Muscle of leg (tissue), 11 donors: ENCODE measurements around the gene SCO2. TPM values are rescaled to one million over a fixed set of nuclear protein-coding genes. Genes with fewer than 3 reads are reported as not detected.
"Not testable (repeated sequence)": the region's sequence is repeated elsewhere in the genome, so short reads cannot be mapped to it uniquely, and the experiment has no call there.

Experiments used
- DNase-seq: peaks from one replicate; pipeline ENCODE4 v3.0.0; 2013
- H3K27ac ChIP-seq: one replicate; pipeline ENCODE4 v1.5.1; 2013; ENCODE audit warnings: mild to moderate bottlenecking, low read length, control low read depth
- H3K27me3 ChIP-seq: one replicate; pipeline ENCODE4 v1.6.1; 2013; ENCODE audit warnings: low read length; ENCODE audit not compliant: control insufficient read depth, insufficient read depth
- H3K36me3 ChIP-seq: one replicate; pipeline ENCODE4 v1.6.1; 2013; ENCODE audit warnings: low read length; ENCODE audit not compliant: control insufficient read depth, insufficient read depth
- H3K4me1 ChIP-seq: one replicate; pipeline ENCODE4 v1.6.1; 2013; ENCODE audit warnings: low read length; ENCODE audit not compliant: control insufficient read depth, insufficient read depth
- H3K4me3 ChIP-seq: one replicate; pipeline ENCODE4 v1.5.1; 2013; ENCODE audit warnings: low read length, control low read depth
- H3K9me3 ChIP-seq: replicated peaks from 2 replicates; pipeline ENCODE4 v1.6.1; 2013; ENCODE audit warnings: low read depth, low read length; ENCODE audit not compliant: control insufficient read depth
- WGBS: methylation state at CpG from one replicate; pipeline ENCODE4 v1.1.5; 2013; ENCODE audit warnings: missing lambda C conversion rate; ENCODE audit not compliant: insufficient coverage; 5-methylcytosine and 5-hydroxymethylcytosine counted together
- polyA plus RNA-seq, 8 donors: library from polyadenylated mRNA; unstranded; fragments of 120-200 nt; gene quantifications; one replicate each; pipeline versions ENCODE4 v1.2.1 to v1.2.3, GENCODE V29; 2013; ENCODE audit warnings: inconsistent platforms in 1 of 8, low replicate concordance in 1 of 8; ENCODE audit not compliant: insufficient read length in 8 of 8, insufficient read depth in 1 of 8
- total RNA-seq: library from RNA; stranded (reverse); fragments of 120-200 nt; gene quantifications from one replicate; pipeline ENCODE4 v1.2.4, GENCODE V29; 2013

Gene SCO2
- total and polyA plus RNA-seq, 9 donors: 0.40 to 7.0 (median 3.1) TPM

DNA sequence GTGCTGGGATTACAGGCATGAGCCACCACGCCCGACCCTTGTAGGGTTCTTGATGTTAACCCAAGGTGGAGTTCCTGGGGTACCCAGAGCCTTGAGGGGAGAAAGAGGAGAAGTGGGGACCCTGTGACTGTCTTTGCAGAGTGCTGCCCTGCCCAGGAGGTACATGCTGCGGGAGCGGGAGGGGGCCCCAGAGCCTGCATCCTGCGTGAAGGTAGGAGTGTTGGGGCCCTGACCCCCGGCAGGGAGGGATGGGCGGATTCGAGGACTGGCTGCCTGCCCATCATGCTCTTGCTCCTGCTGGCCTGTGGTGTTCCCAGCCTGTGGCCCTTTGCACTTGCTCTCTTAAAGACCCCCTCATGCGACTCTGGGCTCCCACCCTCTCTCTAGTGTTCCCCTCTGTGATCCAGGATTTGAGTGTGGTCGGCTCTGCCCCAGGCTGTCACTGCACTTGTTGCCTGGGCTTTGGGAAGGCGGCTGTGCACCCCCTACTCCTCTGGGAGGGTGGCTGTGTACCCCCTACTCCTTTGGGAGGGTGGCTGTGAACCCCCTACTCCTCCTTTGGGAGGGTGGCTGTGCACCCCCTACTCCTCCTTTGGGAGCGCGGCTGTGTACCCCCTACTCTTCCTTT, 4.5 kb downstream of the SCO2 start:
- WGBS: 93% methylated on average over 11 of the region's 13 CpGs
- H3K9me3 ChIP-seq: no peaks in the 10 kb centered on the region
- peaks cover 69% of the 10 kb centered on the region for H3K36me3 ChIP-seq
- H3K27ac ChIP-seq: no peak overlapping the region
- no peak overlapping the region for H3K4me3 ChIP-seq
- peaks cover 10% of the 10 kb centered on the region for H3K4me1 ChIP-seq
- no peaks in the 10 kb centered on the region for H3K27me3 ChIP-seq
- no peak for DNase-seq

DNA sequence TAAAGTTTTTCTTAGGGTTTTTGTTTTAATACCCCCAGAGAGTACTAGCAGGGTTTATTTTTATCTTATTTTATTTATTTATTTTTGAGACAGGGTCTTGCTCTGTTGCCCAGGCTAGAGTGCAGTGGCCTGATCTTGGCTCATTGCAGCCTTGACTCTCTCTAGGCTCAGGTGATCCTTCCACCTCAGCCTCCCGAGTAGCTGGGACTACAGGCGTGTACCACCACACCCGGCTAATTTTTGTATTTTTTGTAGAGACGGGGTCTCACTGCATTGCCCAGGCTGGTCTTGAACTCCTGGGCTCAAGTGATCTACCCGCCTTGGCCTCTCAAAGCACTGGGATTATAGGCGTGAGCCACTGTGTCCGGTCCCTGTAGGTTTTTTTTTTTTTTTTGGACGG, 5.2 kb downstream of the SCO2 start:
- H3K4me1 ChIP-seq: peaks cover 10% of the 10 kb centered on the region
- H3K9me3 ChIP-seq, H3K27me3 ChIP-seq, H3K27ac ChIP-seq, H3K4me3 ChIP-seq, DNase-seq: not testable (repeated sequence)
- H3K36me3 ChIP-seq: peaks cover 69% of the 10 kb centered on the region
- 100% methylated on average over 3 of the region's 8 CpGs for WGBS

DNA sequence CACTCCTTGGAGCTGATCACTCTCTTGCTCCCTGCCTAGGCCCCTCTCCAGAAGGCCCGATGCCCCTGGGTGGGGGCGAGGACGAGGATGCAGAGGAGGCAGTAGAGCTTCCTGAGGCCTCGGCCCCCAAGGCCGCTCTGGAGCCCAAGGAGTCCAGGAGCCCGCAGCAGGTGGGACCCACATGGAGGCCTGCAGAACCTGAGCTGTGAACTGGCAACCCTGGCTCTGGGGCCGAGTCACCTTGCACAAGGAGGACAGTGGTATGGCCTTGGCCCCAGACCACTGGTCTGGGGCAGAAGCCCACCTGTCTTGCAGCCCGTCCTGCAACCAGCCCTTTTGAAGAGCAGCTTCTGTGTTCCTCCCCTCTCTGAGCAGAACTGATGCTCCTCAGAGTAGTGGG, 6.2 kb downstream of the SCO2 start:
- Histone ChIP-seq H3K9me3 (no peaks in the 10 kb centered on the region), H3K36me3 (peaks cover 74% of the 10 kb centered on the region), H3K27ac (no peak overlapping the region), H3K4me1 (peaks cover 1% of the 10 kb centered on the region), H3K4me3 (no peak overlapping the region), H3K27me3 (no peaks in the 10 kb centered on the region)
- 95% methylated on average over 8 of the region's 8 CpGs for WGBS
- DNase-seq: no peak

DNA sequence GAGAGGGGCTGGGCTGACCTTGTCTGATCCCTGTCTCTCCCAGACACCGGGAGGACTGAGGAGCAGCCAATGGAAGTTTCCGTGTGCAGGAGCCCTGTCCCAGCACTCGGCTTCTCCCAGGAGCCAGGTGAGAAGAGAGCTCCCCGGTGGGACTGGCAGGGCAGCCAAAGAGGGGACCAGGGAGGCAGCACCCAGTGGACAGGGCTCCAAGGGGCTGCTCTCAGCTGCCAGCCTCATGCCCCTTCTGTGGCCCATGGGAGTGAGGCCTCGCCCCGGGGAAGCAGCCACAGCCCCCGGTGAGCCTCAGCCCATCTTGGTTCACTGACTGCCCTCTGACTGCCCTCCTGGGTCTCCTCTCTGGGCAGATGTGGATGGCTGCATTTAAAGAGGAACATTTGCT, 6.8 kb downstream of the SCO2 start:
- 95% methylated on average over 5 of the region's 7 CpGs for WGBS
- Histone ChIP-seq H3K27ac (no peak overlapping the region), H3K36me3 (peaks cover 68% of the 10 kb centered on the region), H3K27me3 (no peaks in the 10 kb centered on the region), H3K9me3 (no peaks in the 10 kb centered on the region), H3K4me3 (no peak overlapping the region), H3K4me1 (no peaks in the 10 kb centered on the region)
- no peak for DNase-seq

DNA sequence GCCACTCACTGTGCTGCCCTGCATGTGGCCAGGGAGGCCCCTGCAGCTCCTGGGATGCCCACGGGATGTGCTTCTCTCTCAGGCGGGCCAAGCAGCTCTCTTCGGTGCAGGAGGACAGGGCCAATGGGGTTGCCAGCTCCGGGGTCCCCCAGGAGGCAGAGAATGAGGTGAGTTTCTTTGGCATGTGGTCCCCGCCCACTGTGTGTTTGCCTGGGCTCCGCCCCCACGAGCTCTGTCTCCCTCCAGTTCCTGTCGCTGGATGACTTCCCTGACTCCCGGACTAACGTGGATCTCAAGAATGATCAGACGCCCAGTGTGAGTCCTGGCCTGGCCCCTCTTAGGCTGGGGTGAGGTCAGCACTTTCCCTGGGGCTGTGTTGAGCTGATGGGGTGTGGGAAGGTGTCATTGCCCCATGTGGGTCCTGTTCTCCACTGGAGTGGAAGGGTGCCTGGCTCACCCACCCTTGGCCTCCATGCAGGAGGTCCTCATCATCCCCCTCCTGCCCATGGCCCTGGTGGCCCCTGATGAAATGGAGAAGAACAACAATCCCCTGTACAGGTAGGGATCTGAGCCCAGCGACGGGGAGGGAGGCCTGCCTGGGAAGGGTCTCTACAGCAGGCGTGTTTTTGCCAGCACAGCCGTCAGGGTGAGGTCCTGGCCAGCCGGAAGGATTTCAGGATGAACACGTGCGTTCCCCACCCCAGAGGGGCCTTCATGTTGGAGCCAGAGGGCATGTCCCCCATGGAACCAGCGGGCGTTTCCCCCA, 7.7 kb downstream of the SCO2 start:
- Histone ChIP-seq H3K4me1 (no peaks in the 10 kb centered on the region), H3K4me3 (no peak overlapping the region), H3K27me3 (no peaks in the 10 kb centered on the region), H3K36me3 (peaks cover 64% of the 10 kb centered on the region), H3K9me3 (no peaks in the 10 kb centered on the region), H3K27ac (no peak overlapping the region)
- WGBS: 87% methylated on average over 15 of the region's 20 CpGs
- no peak for DNase-seq

DNA sequence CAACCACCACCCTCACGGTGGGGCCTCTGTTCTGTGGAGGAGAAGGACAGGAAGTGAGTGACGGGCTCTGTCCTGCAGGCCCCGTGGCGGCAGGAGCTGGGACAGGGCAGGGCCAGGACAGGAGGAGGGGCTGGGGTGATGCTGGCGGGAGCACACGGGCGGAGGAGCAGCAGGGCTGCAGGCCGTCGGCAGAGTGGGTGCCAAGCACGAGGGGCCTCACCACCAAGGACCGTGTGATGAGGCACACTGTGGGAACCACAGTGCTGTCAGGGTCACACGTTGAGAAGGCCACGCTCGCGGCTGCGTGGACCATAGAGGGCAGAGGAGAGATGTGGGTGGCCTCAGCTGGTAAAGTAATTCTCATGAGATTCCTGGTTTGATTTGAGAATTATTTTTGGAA, 8.5 kb downstream of the SCO2 start:
- Histone ChIP-seq H3K4me1 (no peaks in the 10 kb centered on the region), H3K27me3 (no peaks in the 10 kb centered on the region), H3K9me3 (no peaks in the 10 kb centered on the region), H3K36me3 (peaks cover 62% of the 10 kb centered on the region), H3K27ac (no peak overlapping the region), H3K4me3 (no peak overlapping the region)
- WGBS: 86% methylated on average over 15 of the region's 16 CpGs
- no peak for DNase-seq

DNA sequence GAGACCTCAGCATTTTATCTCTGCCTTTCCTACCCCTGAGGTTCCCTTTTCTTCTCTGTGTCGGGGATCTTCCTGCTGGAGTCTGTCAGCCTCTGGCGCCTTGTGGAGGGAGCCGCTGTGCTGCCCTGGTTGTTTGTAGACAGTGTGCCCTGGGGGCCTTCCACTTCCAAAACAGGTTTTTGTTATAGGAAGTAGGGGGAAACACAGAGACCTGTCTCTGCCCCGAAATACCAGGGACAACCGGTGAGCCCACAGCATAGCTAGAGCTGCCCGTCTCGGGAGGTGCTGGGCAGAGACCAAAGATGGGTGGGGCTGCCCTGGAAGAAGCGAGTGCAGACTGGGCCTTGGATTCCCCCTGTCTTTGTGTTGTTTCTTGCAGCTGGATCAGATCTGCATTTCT, 9.3 kb downstream of the SCO2 start:
- H3K4me1 ChIP-seq: no peaks in the 10 kb centered on the region
- H3K27ac ChIP-seq: no peak overlapping the region
- WGBS: 82% methylated on average over 7 of the region's 8 CpGs
- H3K4me3 ChIP-seq: no peak overlapping the region
- H3K36me3 ChIP-seq: peaks cover 55% of the 10 kb centered on the region
- no peaks in the 10 kb centered on the region for H3K27me3 ChIP-seq
- no peaks in the 10 kb centered on the region for H3K9me3 ChIP-seq
- DNase-seq: no peak

DNA sequence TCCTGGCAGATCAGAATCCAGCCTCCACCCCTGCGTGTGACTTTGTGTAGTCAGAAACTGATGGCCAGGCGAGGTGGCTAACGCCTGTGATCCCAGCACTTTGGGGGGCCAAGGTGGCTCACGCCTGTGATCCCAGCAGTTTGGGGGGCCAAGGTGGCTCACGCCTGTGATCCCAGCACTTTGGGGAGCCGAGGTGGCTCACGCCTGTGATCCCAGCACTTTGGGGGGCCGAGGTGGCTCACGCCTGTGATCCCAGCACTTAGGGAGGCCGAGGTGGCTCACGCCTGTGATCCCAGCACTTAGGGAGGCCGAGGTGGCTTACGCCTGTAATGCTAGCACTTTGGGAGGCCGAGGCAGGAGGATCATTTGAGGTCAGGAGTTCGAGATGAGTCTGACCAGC, 12.2 kb downstream of the SCO2 start:
- no peak overlapping the region for H3K4me3 ChIP-seq
- peaks cover 10% of the 10 kb centered on the region for H3K4me1 ChIP-seq
- no peak overlapping the region for H3K27ac ChIP-seq
- H3K27me3 ChIP-seq: no peaks in the 10 kb centered on the region
- DNase-seq: no peak
- WGBS: 92% methylated on average over 14 of the region's 15 CpGs
- no peaks in the 10 kb centered on the region for H3K9me3 ChIP-seq
- peaks cover 38% of the 10 kb centered on the region for H3K36me3 ChIP-seq

DNA sequence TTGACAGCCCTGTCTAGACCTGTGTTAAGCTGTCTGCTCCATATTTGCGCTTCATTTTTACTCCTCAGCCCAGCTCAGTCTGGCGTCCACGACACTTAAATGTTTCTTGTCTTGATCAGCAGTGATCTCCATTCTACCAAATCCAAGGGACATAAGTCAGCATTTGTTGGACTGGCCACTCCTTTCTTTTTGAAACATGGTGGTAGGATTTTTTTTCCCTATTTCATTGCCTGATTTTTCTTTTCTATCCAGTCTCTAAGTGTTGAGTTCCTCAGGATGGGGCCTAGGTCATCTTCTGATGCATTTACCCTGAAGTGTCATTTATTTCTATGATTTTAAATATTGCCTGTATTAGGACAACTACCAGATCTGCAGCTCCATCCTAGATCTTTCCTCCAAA, 16.5 kb downstream of the SCO2 start:
- no peak for DNase-seq
- Histone ChIP-seq H3K9me3 (no peaks in the 10 kb centered on the region), H3K4me1 (peaks cover 25% of the 10 kb centered on the region), H3K27me3 (no peaks in the 10 kb centered on the region), H3K36me3 (peaks cover 32% of the 10 kb centered on the region), H3K4me3 (peak overlapping the region; percentile 79), H3K27ac (peak overlapping the region; percentile 96)
- WGBS: 0% methylated on average over 1 of the region's 3 CpGs

DNA sequence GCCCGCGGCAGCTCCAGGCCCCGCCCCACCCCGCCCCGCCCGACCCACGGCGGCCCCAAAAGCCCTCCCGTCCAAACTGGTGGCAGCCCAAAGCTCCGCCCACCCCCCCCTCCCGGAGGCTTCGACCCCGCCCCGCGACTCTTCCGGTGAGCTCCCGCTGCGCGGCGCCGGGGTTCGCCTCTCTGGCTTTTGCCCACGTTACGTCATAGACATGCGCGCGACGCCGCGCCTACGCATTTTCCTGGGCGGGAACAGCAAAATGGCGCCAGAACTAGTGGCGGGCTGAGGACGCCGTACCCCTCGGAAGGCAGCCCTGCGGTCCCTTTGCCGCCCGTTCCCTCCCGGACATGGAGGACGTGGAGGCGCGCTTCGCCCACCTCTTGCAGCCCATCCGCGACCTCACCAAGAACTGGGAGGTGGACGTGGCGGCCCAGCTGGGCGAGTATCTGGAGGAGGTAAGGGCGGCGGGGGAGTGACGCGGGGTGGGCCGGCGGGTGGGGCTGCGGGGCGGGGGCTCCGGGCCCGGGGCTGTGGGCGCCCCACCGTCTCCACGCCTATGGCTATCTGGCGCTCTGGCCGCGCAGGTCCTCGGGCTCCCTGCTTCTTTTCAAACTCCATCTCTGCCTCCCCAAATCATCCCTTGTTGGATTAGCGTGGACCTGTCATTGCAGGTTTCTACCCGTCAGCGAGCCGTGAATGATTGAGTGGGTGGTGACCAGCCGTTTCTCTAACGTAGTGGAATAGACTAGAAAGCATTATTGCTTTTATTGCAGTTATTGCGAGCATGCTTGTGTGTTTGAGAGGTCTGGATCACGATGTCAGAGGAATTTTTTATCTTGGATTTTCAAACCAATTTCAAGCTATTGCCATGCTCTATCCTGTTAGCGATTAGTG, 17.2 kb downstream of the SCO2 start, which contains the start of gene NCAPH2:
Gene NCAPH2 (plus strand): TSS at position 234 of the 894 bp plus-strand sequence. CDS start 114 bp downstream, at position 348.
- Histone ChIP-seq H3K4me1 (peaks cover 25% of the 10 kb centered on the region), H3K27me3 (no peaks in the 10 kb centered on the region), H3K9me3 (no peaks in the 10 kb centered on the region), H3K36me3 (peaks cover 32% of the 10 kb centered on the region), H3K4me3 (peak within 1 kb of the TSS; percentile 83), H3K27ac (peak within 1 kb of the TSS; percentile 96)
- 1% methylated on average over 47 of the region's 76 CpGs for WGBS
- DNase-seq: peak; percentile 99
